ENCODE data around the gene ANO7.
A peak's percentile ranks its signal among the peaks of the same experiment; 100 is the strongest.

Gene ANO7

GRCh38 chr2:241188361-241189092, at the start of gene ANO7:
TSS of gene ANO7 (plus strand) at chr2:241188677. CDS start at chr2:241190064, 1,387 bp downstream.
- DNase-seq (ENCODE audit: low spot score): no peak

- DNase-seq (ENCODE audit: low spot score): no peak
These were observed 48.7 kb upstream of the ANO7 start for GRCh38 chr2:241139531-241140444.

- no peak for DNase-seq (ENCODE audit: low spot score)
These were observed 48.0 kb upstream of the ANO7 start for GRCh38 chr2:241140445-241140840.

DNA sequence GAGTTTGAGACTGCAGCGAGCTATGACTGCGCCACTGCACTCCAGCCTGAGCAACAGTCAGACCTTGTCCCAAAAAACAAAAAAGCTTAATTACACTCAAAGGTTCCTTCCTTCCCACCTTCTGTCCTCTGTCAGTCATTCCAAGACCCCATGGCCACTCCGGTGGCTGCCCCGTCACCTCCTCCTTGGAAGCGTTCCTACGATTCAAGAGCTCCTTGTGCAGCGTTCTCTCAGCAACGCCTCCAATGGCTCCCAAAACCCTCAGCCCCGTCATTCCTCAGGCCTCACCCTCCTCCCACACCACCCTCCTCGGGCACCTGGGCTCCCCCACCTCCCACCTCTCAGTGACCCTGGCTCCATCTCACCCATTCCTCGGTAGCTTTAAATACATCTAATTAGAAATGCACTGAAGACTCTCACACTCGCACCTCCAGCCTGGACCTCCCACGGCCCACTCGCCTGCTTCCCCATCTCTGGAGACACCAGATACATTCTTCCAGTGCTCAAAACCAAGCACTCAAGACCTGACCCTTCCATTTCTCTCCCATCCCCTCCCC, 47.2 kb upstream of the ANO7 start:
- no peak for DNase-seq (ENCODE audit: low spot score)

- DNase-seq (ENCODE audit: low spot score): no peak
These were observed 46.4 kb upstream of the ANO7 start for GRCh38 chr2:241142063-241142462.

DNA sequence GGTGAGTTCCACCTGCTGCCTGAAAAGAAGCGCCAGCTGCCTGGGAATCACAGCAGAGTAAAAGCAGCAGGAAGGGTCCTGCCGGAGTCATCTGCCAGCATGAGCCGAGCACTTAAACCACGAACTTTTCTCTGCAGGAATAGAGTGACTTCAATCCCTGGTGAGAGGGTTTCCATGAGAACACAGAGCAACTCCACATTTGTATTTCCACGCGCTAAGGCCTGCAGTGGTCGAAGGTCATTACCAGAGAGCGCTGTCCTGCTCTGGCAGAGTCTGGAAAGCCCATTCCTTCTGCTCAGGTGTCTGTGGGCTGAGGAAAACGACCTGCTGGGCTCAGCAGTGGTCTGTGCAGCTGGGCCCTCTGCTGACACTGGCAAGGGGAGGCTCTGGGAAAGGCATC, 45.9 kb upstream of the ANO7 start:
- DNase-seq (ENCODE audit: low spot score): no peak

- no peak for DNase-seq (ENCODE audit: low spot score)
These were observed 42.2 kb upstream of the ANO7 start for GRCh38 chr2:241146286-241146685.

DNA sequence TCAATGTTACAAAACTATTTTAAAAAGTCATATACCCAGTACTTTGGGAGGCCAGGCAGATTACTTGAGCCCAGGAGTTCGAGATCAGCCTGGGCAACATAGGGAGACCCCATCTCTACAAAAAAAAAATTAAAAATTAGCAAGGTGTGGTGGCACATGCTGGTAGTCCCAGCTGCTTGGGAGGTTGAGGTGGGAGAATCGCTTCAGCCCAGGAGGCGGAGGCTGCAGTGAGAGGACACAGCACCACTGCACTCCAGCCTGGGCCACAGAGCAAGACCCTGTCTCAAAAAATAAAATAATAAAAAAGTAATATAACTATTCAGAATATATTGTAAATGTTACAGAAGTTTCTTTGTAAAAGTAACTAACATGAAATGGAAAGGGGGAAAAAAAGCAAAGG, 41.1 kb upstream of the ANO7 start:
- DNase-seq (ENCODE audit: low spot score): no peak

DNA sequence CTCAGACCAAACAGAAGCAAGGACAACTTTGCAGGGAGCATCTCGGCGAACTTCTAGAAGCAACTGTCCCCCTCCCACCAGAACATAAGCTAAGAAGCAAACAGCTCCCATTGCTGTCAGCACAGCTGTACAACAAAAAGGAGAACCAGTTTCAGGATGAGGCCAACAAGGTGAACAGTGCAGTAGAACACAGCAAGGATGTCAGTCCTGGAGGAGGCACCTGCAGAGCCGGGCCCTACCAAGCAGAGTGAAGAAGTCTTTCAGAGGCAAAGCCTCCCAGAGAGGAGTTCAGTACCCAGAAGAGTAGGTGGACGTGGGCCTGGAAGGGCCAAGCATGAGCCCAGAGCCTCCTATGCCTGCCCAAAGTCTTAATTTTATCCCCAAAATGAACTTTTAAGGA, 40.2 kb upstream of the ANO7 start:
- DNase-seq (ENCODE audit: low spot score): no peak

- peak; percentile 92 for DNase-seq (ENCODE audit: low spot score)
These were observed 39.4 kb upstream of the ANO7 start, which contains the start of gene PASK for GRCh38 chr2:241148891-241149674. TSS of gene PASK (minus strand) at chr2:241149472. CDS start at chr2:241143032, 6,440 bp downstream.

DNA sequence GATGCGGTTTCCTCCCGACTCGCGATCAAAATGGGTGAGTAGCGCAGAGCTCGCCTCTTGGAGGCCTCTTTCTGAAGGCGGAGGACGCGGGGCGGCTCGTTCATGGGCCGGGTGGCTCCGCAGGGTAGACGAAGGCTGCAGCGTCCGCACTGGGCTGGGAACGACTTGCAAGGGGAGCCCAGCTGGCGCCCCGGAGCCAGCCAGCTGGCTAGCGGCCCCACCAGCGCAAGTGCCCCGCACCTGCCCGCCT, 38.9 kb upstream of the ANO7 start:
- no peak for DNase-seq (ENCODE audit: low spot score)

DNA sequence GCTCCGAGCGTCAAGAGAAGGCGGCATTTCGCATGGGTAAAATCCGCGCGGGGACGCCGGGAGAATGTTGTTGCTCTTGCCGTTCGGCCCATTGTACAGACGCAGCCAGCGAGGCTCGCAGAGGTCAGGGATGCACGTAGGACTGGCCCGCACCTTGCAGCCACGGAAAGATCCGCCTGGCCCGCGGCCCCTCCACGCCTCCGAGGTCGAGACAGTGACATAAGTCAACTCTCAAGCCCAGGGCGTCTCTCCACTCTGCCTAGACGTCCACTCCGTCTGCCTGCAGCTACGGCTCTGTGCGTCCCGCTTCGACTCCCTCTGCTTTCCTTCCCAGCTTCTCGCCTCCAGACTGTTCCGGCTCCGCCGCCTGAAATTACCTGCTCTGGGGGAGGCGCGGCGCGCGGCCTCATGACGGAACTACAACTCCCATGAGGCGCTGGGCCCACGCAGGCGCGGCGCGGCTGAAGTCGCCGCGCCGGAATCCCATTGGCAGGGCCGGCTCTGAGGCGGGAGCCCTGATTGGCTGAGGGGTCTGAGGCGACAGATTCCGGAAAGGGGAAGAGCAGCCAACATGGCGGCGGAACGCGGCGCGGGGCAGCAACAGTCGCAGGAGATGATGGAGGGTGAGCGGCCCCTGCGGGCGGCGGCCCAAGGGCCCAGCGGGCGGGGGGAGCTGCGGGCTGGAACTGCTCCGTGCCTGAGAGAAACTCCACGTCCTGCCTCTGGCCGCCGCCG, 38.4 kb upstream of the ANO7 start, which contains the start of gene PPP1R7:
TSS of gene PPP1R7 (plus strand) at position 543 of the 735 bp plus-strand sequence. CDS start at position 572, 29 bp downstream.
- peak; percentile 94 for DNase-seq (ENCODE audit: low spot score)

GRCh38 chr2:241150660-241151530, 37.6 kb upstream of the ANO7 start:
- no peak for DNase-seq (ENCODE audit: low spot score)

GRCh38 chr2:241151934-241152660, 36.4 kb upstream of the ANO7 start:
- DNase-seq (ENCODE audit: low spot score): no peak

- no peak for DNase-seq (ENCODE audit: low spot score)
These were observed 34.9 kb upstream of the ANO7 start for GRCh38 chr2:241153616-241154015.

- DNase-seq (ENCODE audit: low spot score): no peak
These were observed 33.6 kb upstream of the ANO7 start for GRCh38 chr2:241154915-241155314.

- DNase-seq (ENCODE audit: low spot score): no peak
These were observed 32.5 kb upstream of the ANO7 start for GRCh38 chr2:241155936-241156335.

GRCh38 chr2:241156971-241157441, 31.5 kb upstream of the ANO7 start:
- DNase-seq (ENCODE audit: low spot score): no peak

- no peak for DNase-seq (ENCODE audit: low spot score)
These were observed 30.5 kb upstream of the ANO7 start for GRCh38 chr2:241157841-241158545.
